H9 (cell line): Measurements from ENCODE around the gene APOOL. TPM values are rescaled to one million over a fixed set of nuclear protein-coding genes. Genes with fewer than 3 reads are reported as not detected.

Experiments used
- DNase-seq: peaks from one replicate; pipeline ENCODE4 v3.0.0-alpha.2; 2017
- H2AFZ ChIP-seq: one replicate; pipeline ENCODE4 v1.6.1; 2013; ENCODE audit warnings: mild to moderate bottlenecking, low read length, control low read depth, moderate library complexity
- H2AK5ac ChIP-seq: 2 replicates; pipeline ENCODE4 v1.6.1; 2013; ENCODE audit warnings: low read length, control low read depth, mixed read lengths; ENCODE audit not compliant: insufficient read length
- H2BK120ac ChIP-seq: one replicate; pipeline ENCODE4 v1.6.1; 2013; ENCODE audit warnings: low read depth, mild to moderate bottlenecking, low read length, control low read depth, inconsistent platforms; ENCODE audit not compliant: poor library complexity, severe bottlenecking
- H2BK12ac ChIP-seq: 2 replicates; pipeline ENCODE4 v1.6.1; 2013; ENCODE audit warnings: low read length, control low read depth, mixed read lengths, low read depth; ENCODE audit not compliant: insufficient read length
- H2BK15ac ChIP-seq: 2 replicates; pipeline ENCODE4 v1.6.1; 2013; ENCODE audit warnings: low read depth, low read length, control low read depth
- H2BK20ac ChIP-seq: one replicate; pipeline ENCODE4 v1.6.1; 2013; ENCODE audit warnings: low read depth, mild to moderate bottlenecking, low read length, control low read depth, inconsistent platforms; ENCODE audit not compliant: poor library complexity, severe bottlenecking
- H2BK5ac ChIP-seq: 2 replicates; pipeline ENCODE4 v1.6.1; 2013; ENCODE audit warnings: low read length, control low read depth, mixed read lengths; ENCODE audit not compliant: insufficient read length
- H3K14ac ChIP-seq: 2 replicates; pipeline ENCODE4 v1.6.1; 2013; ENCODE audit warnings: low read length, control low read depth; ENCODE audit not compliant: insufficient read depth
- H3K18ac ChIP-seq: 2 replicates; pipeline ENCODE4 v1.6.1; 2013; ENCODE audit warnings: low read depth, mild to moderate bottlenecking, mixed read lengths, low read length, control low read depth; ENCODE audit not compliant: insufficient read length
- H3K23ac ChIP-seq: 2 replicates; pipeline ENCODE4 v1.6.1; 2013; ENCODE audit warnings: low read length, control low read depth, mixed read lengths, low read depth; ENCODE audit not compliant: insufficient read length
- H3K23me2 ChIP-seq: 2 replicates; pipeline ENCODE4 v1.6.1; 2013; ENCODE audit warnings: low read depth, mild to moderate bottlenecking, mixed read lengths, low read length, control low read depth; ENCODE audit not compliant: insufficient read length, poor library complexity, severe bottlenecking
- H3K27ac ChIP-seq: 2 replicates; pipeline ENCODE4 v1.5.1; 2013; ENCODE audit warnings: low read length, control low read depth, mixed read lengths, low read depth; ENCODE audit not compliant: insufficient read length
- H3K27me3 ChIP-seq: 2 replicates; pipeline ENCODE4 v1.6.1; 2013; ENCODE audit warnings: low read length, control low read depth, inconsistent platforms; ENCODE audit not compliant: insufficient read depth
- H3K4ac ChIP-seq: 2 replicates; pipeline ENCODE4 v1.6.1; 2013; ENCODE audit warnings: low read depth, mild to moderate bottlenecking, control low read depth, inconsistent platforms, low read length, moderate library complexity
- H3K4me1 ChIP-seq: 2 replicates; pipeline ENCODE4 v1.6.1; 2013; ENCODE audit warnings: low read length, control low read depth, inconsistent platforms; ENCODE audit not compliant: insufficient read depth
- H3K4me2 ChIP-seq: 2 replicates; pipeline ENCODE4 v1.6.1; 2013; ENCODE audit warnings: low read length, control low read depth, mixed read lengths; ENCODE audit not compliant: insufficient read length, insufficient read depth
- H3K56ac ChIP-seq: 2 replicates; pipeline ENCODE4 v1.6.1; 2013; ENCODE audit warnings: low read depth, mild to moderate bottlenecking, mixed read lengths, low read length, control low read depth; ENCODE audit not compliant: insufficient read length
- H3K79me1 ChIP-seq: 2 replicates; pipeline ENCODE4 v1.6.1; 2013; ENCODE audit warnings: low read depth, mild to moderate bottlenecking, moderate library complexity, low read length, control low read depth, inconsistent platforms; ENCODE audit not compliant: insufficient read depth, poor library complexity, severe bottlenecking
- H3K79me2 ChIP-seq: 2 replicates; pipeline ENCODE4 v1.6.1; 2013; ENCODE audit warnings: low read length, control low read depth, inconsistent platforms; ENCODE audit not compliant: insufficient read depth
- H3K9ac ChIP-seq: 2 replicates; pipeline ENCODE4 v1.6.1; 2013; ENCODE audit warnings: low read length, control low read depth, mixed read lengths; ENCODE audit not compliant: insufficient read length; ENCODE audit errors: extremely low read depth
- H3K9me3 ChIP-seq: one replicate; pipeline ENCODE4 v1.6.1; 2013; ENCODE audit warnings: low read depth, low read length, inconsistent platforms; ENCODE audit not compliant: control insufficient read depth
- H3T11ph ChIP-seq: one replicate; pipeline ENCODE4 v1.6.1; 2013; ENCODE audit warnings: mild to moderate bottlenecking, low read length, control low read depth, inconsistent platforms
- H4K20me1 ChIP-seq: one replicate; pipeline ENCODE4 v1.6.1; 2013; ENCODE audit not compliant: control insufficient read depth, insufficient read length, insufficient read depth
- H4K5ac ChIP-seq: 2 replicates; pipeline ENCODE4 v1.6.1; 2013; ENCODE audit warnings: low read depth, mild to moderate bottlenecking, mixed read lengths, low read length, control low read depth; ENCODE audit not compliant: insufficient read length
- H4K8ac ChIP-seq: replicated peaks from 2 replicates; pipeline ENCODE4 v1.6.1; 2013; ENCODE audit warnings: low read length, control low read depth, mixed read lengths, low read depth; ENCODE audit not compliant: insufficient read length
- H4K91ac ChIP-seq: 2 replicates; pipeline ENCODE4 v1.6.1; 2013; ENCODE audit warnings: low read depth, mild to moderate bottlenecking, moderate library complexity, mixed read lengths, low read length, control low read depth; ENCODE audit not compliant: insufficient read length
- H3K27ac Mint-ChIP-seq, 3 experiments: 2 replicates in 2 of 3; 3 replicates in 1 of 3; pipeline ENCODE4 v1.8.0; 2020 to 2021; ENCODE audit warnings: mixed read lengths in 3 of 3, mild to moderate bottlenecking in 1 of 3, moderate library complexity in 1 of 3
- H3K27me3 Mint-ChIP-seq: 2 replicates; pipeline ENCODE4 v1.8.0; 2021; ENCODE audit warnings: low read depth, mild to moderate bottlenecking, moderate library complexity, mixed read lengths
- H3K36me3 Mint-ChIP-seq, 3 experiments: 2 replicates in 2 of 3; 3 replicates in 1 of 3; pipeline ENCODE4 v1.8.0; 2020 to 2021; ENCODE audit warnings: low read depth in 3 of 3, mixed read lengths in 3 of 3; ENCODE audit not compliant: insufficient read depth in 1 of 3
- H3K4me1 Mint-ChIP-seq, 2 experiments: 2 replicates each; pipeline ENCODE4 v1.8.0; 2020; ENCODE audit warnings: mixed read lengths in 2 of 2
- H3K4me3 Mint-ChIP-seq, 2 experiments: 2 replicates in 1 of 2; 3 replicates in 1 of 2; pipeline ENCODE4 v1.8.0; 2020 to 2021; ENCODE audit warnings: mild to moderate bottlenecking in 2 of 2, mixed read lengths in 2 of 2, moderate library complexity in 1 of 2
- H3K9me3 Mint-ChIP-seq, 2 experiments: 2 replicates in 1 of 2; 3 replicates in 1 of 2; pipeline ENCODE4 v1.8.0; 2020; ENCODE audit warnings: mild to moderate bottlenecking in 2 of 2, mixed read lengths in 2 of 2, moderate library complexity in 1 of 2
- WGBS: extraction: QIAGEN DNeasy Blood & Tissue Kit; methylation state at CpG from one replicate; pipeline ENCODE4 v1.1.7; 2013; ENCODE audit warnings: missing lambda C conversion rate, low lambda C conversion rate, mixed read lengths; ENCODE audit not compliant: insufficient read length; ENCODE audit errors: extremely low coverage; 5-methylcytosine and 5-hydroxymethylcytosine counted together
- total RNA-seq: library from RNA; stranded (reverse); gene quantifications from 2 replicates; pipeline ENCODE4 v1.2.1, GENCODE V29; 2021
- TF ChIP-seq, protein P1 (sequence below): fragments of 200-600 bp; sonication (generic); conservative IDR thresholded peaks from 3 replicates; pipeline ENCODE4 v1.8.0; 2021; ENCODE audit warnings: antibody characterized with exemption, mild to moderate bottlenecking

The APOOL gene
- total RNA-seq, 1 experiment from 2014 or later, result 8.0 TPM

- no peak overlapping the region for H2AFZ ChIP-seq
- H4K5ac ChIP-seq, result no peak overlapping the region
- H2BK15ac ChIP-seq, result no peak overlapping the region
- H4K8ac ChIP-seq, result no peak overlapping the region
- H3K4me3 Mint-ChIP-seq, result no peak overlapping the region
- TF ChIP-seq, protein P1, sequence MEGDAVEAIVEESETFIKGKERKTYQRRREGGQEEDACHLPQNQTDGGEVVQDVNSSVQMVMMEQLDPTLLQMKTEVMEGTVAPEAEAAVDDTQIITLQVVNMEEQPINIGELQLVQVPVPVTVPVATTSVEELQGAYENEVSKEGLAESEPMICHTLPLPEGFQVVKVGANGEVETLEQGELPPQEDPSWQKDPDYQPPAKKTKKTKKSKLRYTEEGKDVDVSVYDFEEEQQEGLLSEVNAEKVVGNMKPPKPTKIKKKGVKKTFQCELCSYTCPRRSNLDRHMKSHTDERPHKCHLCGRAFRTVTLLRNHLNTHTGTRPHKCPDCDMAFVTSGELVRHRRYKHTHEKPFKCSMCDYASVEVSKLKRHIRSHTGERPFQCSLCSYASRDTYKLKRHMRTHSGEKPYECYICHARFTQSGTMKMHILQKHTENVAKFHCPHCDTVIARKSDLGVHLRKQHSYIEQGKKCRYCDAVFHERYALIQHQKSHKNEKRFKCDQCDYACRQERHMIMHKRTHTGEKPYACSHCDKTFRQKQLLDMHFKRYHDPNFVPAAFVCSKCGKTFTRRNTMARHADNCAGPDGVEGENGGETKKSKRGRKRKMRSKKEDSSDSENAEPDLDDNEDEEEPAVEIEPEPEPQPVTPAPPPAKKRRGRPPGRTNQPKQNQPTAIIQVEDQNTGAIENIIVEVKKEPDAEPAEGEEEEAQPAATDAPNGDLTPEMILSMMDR, result no peak
- H3T11ph ChIP-seq, result no peak overlapping the region
- H2BK120ac ChIP-seq, result no peak overlapping the region
- no peak overlapping the region for H3K18ac ChIP-seq
- H3K4me2 ChIP-seq, result no peak overlapping the region
- no peaks in the 10 kb centered on the region for H3K4me1 ChIP-seq
- no peak overlapping the region for H3K27ac ChIP-seq
- no CpG with 5 or more reads among the region's 3 CpGs for WGBS
- no peak overlapping the region for H2BK20ac ChIP-seq
- no peaks in the 10 kb centered on the region for H3K23me2 ChIP-seq
- H3K14ac ChIP-seq, result no peak overlapping the region
- no peak overlapping the region for H2AK5ac ChIP-seq
- no peak overlapping the region for H3K4ac ChIP-seq
- H3K9me3 Mint-ChIP-seq, result peaks cover 76 to 84% of the 10 kb centered on the region in 2 experiments
- H4K20me1 ChIP-seq, result no peaks in the 10 kb centered on the region
- H3K27me3 Mint-ChIP-seq, result no peaks in the 10 kb centered on the region
- no peak overlapping the region for H2BK5ac ChIP-seq
- H2BK12ac ChIP-seq, result no peak overlapping the region
- no peaks in the 10 kb centered on the region for H3K27me3 ChIP-seq
- no peak for DNase-seq
- no peak overlapping the region for H3K27ac Mint-ChIP-seq
- no peak overlapping the region for H3K9ac ChIP-seq
- H4K91ac ChIP-seq, result no peak overlapping the region
- no peak overlapping the region for H3K56ac ChIP-seq
- H3K4me1 Mint-ChIP-seq, result peaks cover 4 to 7% of the 10 kb centered on the region in 2 experiments; a peak in 3 of 4 replicates
- peaks cover 2 to 14% (median 7%) of the 10 kb centered on the region in 3 experiments; a peak in 6 of 7 replicates for H3K36me3 Mint-ChIP-seq
- peaks cover 3% of the 10 kb centered on the region for H3K79me1 ChIP-seq
- H3K23ac ChIP-seq, result no peak overlapping the region
- H3K79me2 ChIP-seq, result no peaks in the 10 kb centered on the region
- H3K9me3 ChIP-seq, result peaks cover 20% of the 10 kb centered on the region
Measured at GRCh38 chrX:85037114-85037513, 33.4 kb downstream of the APOOL start.
